Measurements from ENCODE around the gene MICOS13. TPM values are rescaled to one million over a fixed set of nuclear protein-coding genes. Genes with fewer than 3 reads are reported as not detected.

The MICOS13 gene
- total RNA-seq, 2 experiments from 2014 or later, result 50.9 to 52.1 TPM

GRCh38 chr19:5637971-5638370 is 42.3 kb downstream of the MICOS13 start:
- Mint-ChIP-seq H3K9me3 (ENCODE audit: low read depth) (no peaks in the 10 kb centered on the region), H3K4me3 (no peak overlapping the region), H3K27ac (peak overlapping the region; percentile 8), H3K36me3 (ENCODE audit: low read depth) (peaks cover 40% of the 10 kb centered on the region), H3K4me1 (peaks cover 35% of the 10 kb centered on the region), H3K27me3 (no peaks in the 10 kb centered on the region)
- intact Hi-C loops (cut with DNase I, micrococcal nuclease), result no loop called here
- ChIA-PET POLR2A (no interaction called here), CTCF (interaction anchor here (0.9 kb wide), 1 partner anchor 11 kb away, joined by 3 read pairs; no protein-coding TSS in a partner anchor)
- DNase-seq (no peak), ATAC-seq (no peak)

GRCh38 chr19:5635427-5635826 is 44.9 kb downstream of the MICOS13 start:
- H3K27ac Mint-ChIP-seq, result no peak overlapping the region
- no peaks in the 10 kb centered on the region for H3K27me3 Mint-ChIP-seq
- no peaks in the 10 kb centered on the region for H3K9me3 Mint-ChIP-seq (ENCODE audit: low read depth)
- POLR2A ChIA-PET, result no interaction called here
- no peak overlapping the region for H3K4me3 Mint-ChIP-seq
- intact Hi-C loops (cut with DNase I, micrococcal nuclease), result no loop called here
- DNase-seq, result no peak
- CTCF ChIA-PET, result interaction anchor here (1.3 kb wide), 1 partner anchor 11 kb away, joined by 3 read pairs; no protein-coding TSS in a partner anchor
- peaks cover 38% of the 10 kb centered on the region for H3K36me3 Mint-ChIP-seq (ENCODE audit: low read depth)
- no peak for ATAC-seq
- H3K4me1 Mint-ChIP-seq, result peaks cover 50% of the 10 kb centered on the region

GRCh38 chr19:5632657-5633056 is 47.7 kb downstream of the MICOS13 start:
- Mint-ChIP-seq H3K27me3 (no peaks in the 10 kb centered on the region), H3K27ac (no peak overlapping the region), H3K4me1 (peaks cover 71% of the 10 kb centered on the region), H3K4me3 (no peak overlapping the region), H3K36me3 (ENCODE audit: low read depth) (peaks cover 53% of the 10 kb centered on the region), H3K9me3 (ENCODE audit: low read depth) (no peaks in the 10 kb centered on the region)
- intact Hi-C loops (cut with DNase I, micrococcal nuclease), result no loop called here
- CTCF ChIA-PET, result no interaction called here
- DNase-seq, result no peak
- POLR2A ChIA-PET, result interaction anchor here (0.7 kb wide), 1 partner anchor 740 kb away, joined by 3 read pairs; the partner anchor contains the start of gene ALKBH7
- ATAC-seq, result no peak

GRCh38 chr19:5632241-5632612 is 48.1 kb downstream of the MICOS13 start:
- Mint-ChIP-seq H3K4me1 (peaks cover 71% of the 10 kb centered on the region), H3K27ac (no peak overlapping the region), H3K4me3 (no peak overlapping the region), H3K27me3 (no peaks in the 10 kb centered on the region), H3K9me3 (ENCODE audit: low read depth) (no peaks in the 10 kb centered on the region), H3K36me3 (ENCODE audit: low read depth) (peaks cover 54% of the 10 kb centered on the region)
- intact Hi-C loops (cut with DNase I, micrococcal nuclease), result no loop called here
- ATAC-seq (no peak), DNase-seq (no peak)
- ChIA-PET POLR2A (no interaction called here), CTCF (interaction anchor here (0.6 kb wide), 1 partner anchor 998 kb away, joined by 4 read pairs; no protein-coding TSS in a partner anchor)

GRCh38 chr19:5631567-5632240 is 48.6 kb downstream of the MICOS13 start:
- peaks cover 76% of the 10 kb centered on the region for H3K4me1 Mint-ChIP-seq
- ATAC-seq, result no peak
- H3K27ac Mint-ChIP-seq, result no peak overlapping the region
- ChIA-PET POLR2A (interaction anchor here (1.1 kb wide), 1 partner anchor 13 kb away, joined by 4 read pairs; no protein-coding TSS in a partner anchor), CTCF (interaction anchor here (0.6 kb wide), 1 partner anchor 997 kb away, joined by 4 read pairs; no protein-coding TSS in a partner anchor)
- H3K36me3 Mint-ChIP-seq (ENCODE audit: low read depth), result peaks cover 58% of the 10 kb centered on the region
- DNase-seq, result no peak
- no peaks in the 10 kb centered on the region for H3K27me3 Mint-ChIP-seq
- no peak overlapping the region for H3K4me3 Mint-ChIP-seq
- intact Hi-C loops (cut with DNase I, micrococcal nuclease), result no loop called here
- no peaks in the 10 kb centered on the region for H3K9me3 Mint-ChIP-seq (ENCODE audit: low read depth)

GRCh38 chr19:5628919-5629481 is 51.3 kb downstream of the MICOS13 start:
- POLR2A ChIA-PET, result no interaction called here
- peak overlapping the region; percentile 15 for H3K4me3 Mint-ChIP-seq

GRCh38 chr19:5628461-5628860 is 51.9 kb downstream of the MICOS13 start:
- intact Hi-C loops (cut with DNase I, micrococcal nuclease), result loop anchor here in 1 of 2 experiments (10.0 kb wide), 1 partner anchor 746 kb away; the partner anchor contains the start of genes ALKBH7 and PSPN
- ChIA-PET CTCF (no interaction called here), POLR2A (no interaction called here)
- H3K4me1 Mint-ChIP-seq, result peaks cover 85% of the 10 kb centered on the region
- no peak for ATAC-seq
- peak overlapping the region; percentile 39 for H3K27ac Mint-ChIP-seq
- no peak overlapping the region for H3K4me3 Mint-ChIP-seq
- H3K27me3 Mint-ChIP-seq, result no peaks in the 10 kb centered on the region
- peaks cover 81% of the 10 kb centered on the region for H3K36me3 Mint-ChIP-seq (ENCODE audit: low read depth)
- no peaks in the 10 kb centered on the region for H3K9me3 Mint-ChIP-seq (ENCODE audit: low read depth)
- no peak for DNase-seq

More at GRCh38 chr19:5628919-5629481, 51.3 kb downstream of the MICOS13 start:
- DNase-seq, result no peak
- peaks cover 87% of the 10 kb centered on the region for H3K4me1 Mint-ChIP-seq
- CTCF ChIA-PET, result interaction anchor here (0.8 kb wide), 1 partner anchor 49 kb away, joined by 3 read pairs; no protein-coding TSS in a partner anchor
- H3K36me3 Mint-ChIP-seq (ENCODE audit: low read depth), result peaks cover 77% of the 10 kb centered on the region
- no peak for ATAC-seq
- intact Hi-C loops (cut with DNase I, micrococcal nuclease), result loop anchor here in 1 of 2 experiments (10.0 kb wide), 1 partner anchor 746 kb away; the partner anchor contains the start of genes ALKBH7 and PSPN
- H3K9me3 Mint-ChIP-seq (ENCODE audit: low read depth), result no peaks in the 10 kb centered on the region
- peak overlapping the region; percentile 51 for H3K27ac Mint-ChIP-seq
- no peaks in the 10 kb centered on the region for H3K27me3 Mint-ChIP-seq

Other genes starting within 250 kb of the MICOS13 start
- gene ZNRF4, start 225.1 kb downstream of the MICOS13 start, total RNA-seq, result not detected
- under 1 TPM; 0.23 to 0.27 TPM for gene TINCR, start 112.6 kb downstream of the MICOS13 start, total RNA-seq
- 10 to 100 TPM; 65.0 to 78.6 TPM for gene SAFB2, start 57.7 kb downstream of the MICOS13 start, total RNA-seq
- 100 to 1,000 TPM; 100 to 118 TPM for gene SAFB, start 57.4 kb downstream of the MICOS13 start, total RNA-seq
- 1 to 10 TPM; 2.0 to 3.2 TPM for gene HSD11B1L, start 511 bp upstream of the MICOS13 start, total RNA-seq
- gene RPL36, start 9.8 kb upstream of the MICOS13 start, total RNA-seq, result 1,000 to 10,000 TPM; 1,452 to 1,530 TPM
- gene LONP1, start 39.6 kb upstream of the MICOS13 start, total RNA-seq, result 100 to 1,000 TPM; 287 to 315 TPM
- not detected for gene CATSPERD, start 40.1 kb upstream of the MICOS13 start, total RNA-seq
- gene PRR22, start 104.2 kb upstream of the MICOS13 start, total RNA-seq, result 1 to 10 TPM; 5.3 to 5.4 TPM
- 10 to 100 TPM; 59.4 to 63.9 TPM for gene DUS3L, start 110.6 kb upstream of the MICOS13 start, total RNA-seq
- gene NRTN, start 124.6 kb upstream of the MICOS13 start, total RNA-seq, result under 1 TPM; 0.21 to 0.32 TPM
- gene FUT6, start 159.2 kb upstream of the MICOS13 start, total RNA-seq, result not detected
- not detected for gene FUT3, start 170.9 kb upstream of the MICOS13 start, total RNA-seq
- under 1 TPM in 1 of 2 experiments, not detected in 1; 0.09 TPM for gene FUT5, start 190.0 kb upstream of the MICOS13 start, total RNA-seq
- gene NDUFA11, start 223.3 kb upstream of the MICOS13 start, total RNA-seq, result 100 to 1,000 TPM; 175 to 213 TPM
- gene VMAC, start 224.4 kb upstream of the MICOS13 start, total RNA-seq, result 1 to 10 TPM; 2.3 to 2.8 TPM
- gene CAPS, start 233.7 kb upstream of the MICOS13 start, total RNA-seq, result 1 to 10 TPM; 2.2 to 2.7 TPM

Data from activated CD4-positive, alpha-beta T cell treated with anti-CD3 and anti-CD28 coated beads for 36 hours (primary cell).